DND-41 (cell line): ENCODE measurements around the gene PRRG3.

Experiments
- ATAC-seq: fragments of 200-7000 bp; cut with Tn5 transposase; 3 replicates; pipeline ENCODE4 v1.9.1; 2021; ENCODE audit warnings: low read depth; ENCODE audit not compliant: insufficient read depth
- DNase-seq: peaks from one replicate; pipeline ENCODE4 v3.0.0-alpha.2; 2020
- H2AFZ ChIP-seq: 2 replicates; pipeline ENCODE4 v1.6.0; 2012; ENCODE audit warnings: low read depth, low read length
- H3K27ac ChIP-seq: 2 replicates; pipeline ENCODE4 v1.5.1; 2012; ENCODE audit warnings: low read length, inconsistent platforms
- H3K27me3 ChIP-seq: fragments of 200-600 bp; sonication (generic); 2 replicates; pipeline ENCODE4 v1.6.0; 2012; ENCODE audit warnings: low read length, mild to moderate bottlenecking, inconsistent platforms; ENCODE audit not compliant: insufficient read depth, poor library complexity
- H3K36me3 ChIP-seq: 2 replicates; pipeline ENCODE4 v1.5.1; 2012; ENCODE audit warnings: low read length, inconsistent platforms; ENCODE audit not compliant: insufficient read depth
- H3K4me1 ChIP-seq: 2 replicates; pipeline ENCODE4 v1.5.1; 2012; ENCODE audit warnings: mild to moderate bottlenecking, low read length; ENCODE audit not compliant: insufficient read depth
- H3K4me2 ChIP-seq: 2 replicates; pipeline ENCODE4 v1.6.0; 2012; ENCODE audit warnings: mild to moderate bottlenecking, moderate library complexity, low read length, inconsistent platforms; ENCODE audit not compliant: insufficient read depth
- H3K4me3 ChIP-seq, 2 experiments: fragments of 200-600 bp in 1 of 2; shearing (Covaris generic) in 1 of 2; 2 replicates each; pipeline ENCODE4 v1.5.1; 2012 to 2016; ENCODE audit warnings: inconsistent platforms in 2 of 2, low read length in 2 of 2, mild to moderate bottlenecking in 2 of 2, low read depth in 1 of 2, moderate library complexity in 1 of 2
- H3K79me2 ChIP-seq: 2 replicates; pipeline ENCODE4 v1.6.0; 2012; ENCODE audit warnings: low read length, inconsistent platforms; ENCODE audit not compliant: insufficient read depth
- H3K9ac ChIP-seq: 2 replicates; pipeline ENCODE4 v1.6.0; 2012; ENCODE audit warnings: low read depth, mild to moderate bottlenecking, inconsistent platforms, low read length, moderate library complexity
- H3K9me3 ChIP-seq: 2 replicates; pipeline ENCODE4 v1.5.1; 2012; ENCODE audit warnings: low read length, moderate library complexity, mild to moderate bottlenecking, inconsistent platforms; ENCODE audit not compliant: insufficient read depth, severe bottlenecking
- H4K20me1 ChIP-seq: 2 replicates; pipeline ENCODE4 v1.6.0; 2012; ENCODE audit warnings: low read length; ENCODE audit not compliant: insufficient read depth
- CTCF ChIP-seq: IDR thresholded peaks from 2 replicates; pipeline ENCODE4 v1.5.1; 2012; ENCODE audit warnings: borderline replicate concordance, low read length, moderate library complexity, mild to moderate bottlenecking; ENCODE audit not compliant: poor library complexity, severe bottlenecking; ENCODE audit errors: extremely low read depth
- EZH2 ChIP-seq: IDR thresholded peaks from 3 replicates; pipeline ENCODE4 v1.6.1; 2012; ENCODE audit warnings: borderline replicate concordance, low read depth, mild to moderate bottlenecking, moderate library complexity, low read length, inconsistent platforms; ENCODE audit not compliant: severe bottlenecking

PRRG3 gene

GRCh38 chrX:151714362-151714761, 19.1 kb downstream of the PRRG3 start:
- TF ChIP-seq CTCF (no peak), EZH2 (no peak)
- H3K9ac ChIP-seq: no peak overlapping the region

GRCh38 chrX:151715752-151716151, 20.5 kb downstream of the PRRG3 start, which contains the start of gene FATE1:
Gene FATE1 (plus strand): TSS chrX:151716035. CDS start chrX:151716120, 85 bp downstream.
- Histone ChIP-seq H3K79me2 (no peaks in the 10 kb centered on the region), H3K9ac (no peak within 1 kb of the TSS), H3K27ac (no peak within 1 kb of the TSS), H3K4me1 (no peaks in the 10 kb centered on the region), H3K36me3 (no peaks in the 10 kb centered on the region), H3K4me2 (no peak within 1 kb of the TSS), H3K9me3 (no peaks in the 10 kb centered on the region), H3K4me3 (no peak within 1 kb of the TSS), H3K27me3 (no peaks in the 10 kb centered on the region), H4K20me1 (no peaks in the 10 kb centered on the region), H2AFZ (no peak within 1 kb of the TSS)
- TF ChIP-seq CTCF (no peak), EZH2 (no peak)
- ATAC-seq (no peak), DNase-seq (no peak)

More at GRCh38 chrX:151714362-151714761, 19.1 kb downstream of the PRRG3 start:
- ATAC-seq (no peak), DNase-seq (no peak)
- H3K4me3 ChIP-seq: no peak overlapping the region
- no peaks in the 10 kb centered on the region for H3K4me1 ChIP-seq
- no peaks in the 10 kb centered on the region for H3K27me3 ChIP-seq
- no peaks in the 10 kb centered on the region for H3K79me2 ChIP-seq
- H4K20me1 ChIP-seq: no peaks in the 10 kb centered on the region
- H2AFZ ChIP-seq: no peak overlapping the region
- no peaks in the 10 kb centered on the region for H3K9me3 ChIP-seq
- H3K4me2 ChIP-seq: no peak overlapping the region
- H3K27ac ChIP-seq: no peak overlapping the region
- no peaks in the 10 kb centered on the region for H3K36me3 ChIP-seq

- H3K36me3 ChIP-seq: no peaks in the 10 kb centered on the region
- no peak overlapping the region for H3K4me2 ChIP-seq
- TF ChIP-seq EZH2 (no peak), CTCF (no peak)
- no peak for DNase-seq
- no peak overlapping the region for H3K9ac ChIP-seq
- no peak overlapping the region for H3K27ac ChIP-seq
- no peak overlapping the region for H3K4me3 ChIP-seq
- no peaks in the 10 kb centered on the region for H3K27me3 ChIP-seq
- no peak overlapping the region for H2AFZ ChIP-seq
- H3K9me3 ChIP-seq: no peaks in the 10 kb centered on the region
- no peak for ATAC-seq
- H3K4me1 ChIP-seq: no peaks in the 10 kb centered on the region
- H3K79me2 ChIP-seq: no peaks in the 10 kb centered on the region
- no peaks in the 10 kb centered on the region for H4K20me1 ChIP-seq
Measured at GRCh38 chrX:151722241-151722846, 27.1 kb downstream of the PRRG3 start.
